Muscle of leg (tissue), 16 donors: ENCODE measurements around the gene CTNNA2. TPM values are rescaled to one million over a fixed set of nuclear protein-coding genes. Genes with fewer than 3 reads are reported as not detected.

ENCODE experiments used
- DNase-seq: peaks from one replicate; pipeline ENCODE4 v3.0.0; 2013
- H3K27ac ChIP-seq: one replicate; pipeline ENCODE4 v1.5.1; 2013; ENCODE audit warnings: mild to moderate bottlenecking, low read length, control low read depth
- H3K27me3 ChIP-seq: one replicate; pipeline ENCODE4 v1.6.1; 2013; ENCODE audit warnings: low read length; ENCODE audit not compliant: control insufficient read depth, insufficient read depth
- H3K36me3 ChIP-seq: one replicate; pipeline ENCODE4 v1.6.1; 2013; ENCODE audit warnings: low read length; ENCODE audit not compliant: control insufficient read depth, insufficient read depth
- H3K4me1 ChIP-seq: one replicate; pipeline ENCODE4 v1.6.1; 2013; ENCODE audit warnings: low read length; ENCODE audit not compliant: control insufficient read depth, insufficient read depth
- H3K4me3 ChIP-seq: one replicate; pipeline ENCODE4 v1.5.1; 2013; ENCODE audit warnings: low read length, control low read depth
- H3K9me3 ChIP-seq: replicated peaks from 2 replicates; pipeline ENCODE4 v1.6.1; 2013; ENCODE audit warnings: low read depth, low read length; ENCODE audit not compliant: control insufficient read depth
- WGBS: methylation state at CpG from one replicate; pipeline ENCODE4 v1.1.5; 2013; ENCODE audit warnings: missing lambda C conversion rate; ENCODE audit not compliant: insufficient coverage; 5-methylcytosine and 5-hydroxymethylcytosine counted together
- long read RNA-seq, 11 donors: transcript quantifications; one replicate each; lab custom pipeline, GENCODE V29; 2026
- polyA plus RNA-seq, 8 donors: library from polyadenylated mRNA; unstranded; fragments of 120-200 nt; gene quantifications; one replicate each; pipeline versions ENCODE4 v1.2.1 to v1.2.3, GENCODE V29; 2013; ENCODE audit warnings: inconsistent platforms in 1 of 8, low replicate concordance in 1 of 8; ENCODE audit not compliant: insufficient read length in 8 of 8, insufficient read depth in 1 of 8
- total RNA-seq: library from RNA; stranded (reverse); fragments of 120-200 nt; gene quantifications from one replicate; pipeline ENCODE4 v1.2.4, GENCODE V29; 2013

Gene CTNNA2
- total RNA-seq, result 0.62 TPM
- polyA plus RNA-seq, result 1 to 10 TPM in 1 of 8 donors, under 1 TPM in 7; 0.28 to 1.0 (median 0.73) TPM
- long read RNA-seq, donor 1, result 0 reads
- long read RNA-seq, donor 2, result 0 reads
- long read RNA-seq, donor 3, result 0 reads
- long read RNA-seq, donor 4, result 0 reads
- long read RNA-seq, donor 5, result 0 reads
- long read RNA-seq, donor 6, result 0 reads
- long read RNA-seq, donor 7, result 0 reads
- long read RNA-seq, donor 8, result 0 reads
- long read RNA-seq, donor 9, result 0 reads
- long read RNA-seq, donor 10, result 0 reads
- long read RNA-seq, donor 11, result 0 reads

- H3K27me3 ChIP-seq, result peaks cover 2% of the 10 kb centered on the region
- no peaks in the 10 kb centered on the region for H3K4me1 ChIP-seq
- WGBS, result under 1% methylated on average over 82 of the region's 87 CpGs
- no peak within 1 kb of the TSS for H3K27ac ChIP-seq
- H3K36me3 ChIP-seq, result no peaks in the 10 kb centered on the region
- H3K4me3 ChIP-seq, result no peak within 1 kb of the TSS
- no peaks in the 10 kb centered on the region for H3K9me3 ChIP-seq
- peak; percentile 20 for DNase-seq
Observed at GRCh38 chr2:79512442-79513401, at the start of gene CTNNA2. TSS of gene CTNNA2 (plus strand) at chr2:79513051.

- peaks cover 9% of the 10 kb centered on the region for H3K9me3 ChIP-seq
- H3K27me3 ChIP-seq, result no peaks in the 10 kb centered on the region
- no peaks in the 10 kb centered on the region for H3K4me1 ChIP-seq
- no peak overlapping the region for H3K27ac ChIP-seq
- H3K36me3 ChIP-seq, result no peaks in the 10 kb centered on the region
- no peak for DNase-seq
- H3K4me3 ChIP-seq, result no peak overlapping the region
- 64% methylated on average over 2 of the region's 3 CpGs for WGBS
Observed at GRCh38 chr2:79487399-79487798, 25.5 kb upstream of the CTNNA2 start.

GRCh38 chr2:79511320-79511951 is 1.4 kb upstream of the CTNNA2 start:
- DNase-seq, result peak; percentile 80
- no peak overlapping the region for H3K27ac ChIP-seq
- 31% methylated on average over 6 of the region's 16 CpGs for WGBS

GRCh38 chr2:79513711-79514110 is 860 bp downstream of the CTNNA2 start:
- DNase-seq, result no peak
- H3K4me3 ChIP-seq, result no peak overlapping the region
- H3K4me1 ChIP-seq, result no peaks in the 10 kb centered on the region
- H3K27me3 ChIP-seq, result peaks cover 2% of the 10 kb centered on the region
- no peak overlapping the region for H3K27ac ChIP-seq
- no peaks in the 10 kb centered on the region for H3K9me3 ChIP-seq
- H3K36me3 ChIP-seq, result no peaks in the 10 kb centered on the region
- 30% methylated on average over 2 of the region's 4 CpGs for WGBS

More at GRCh38 chr2:79511320-79511951, 1.4 kb upstream of the CTNNA2 start:
- H3K36me3 ChIP-seq, result no peaks in the 10 kb centered on the region
- H3K9me3 ChIP-seq, result no peaks in the 10 kb centered on the region
- H3K27me3 ChIP-seq, result peaks cover 2% of the 10 kb centered on the region
- no peaks in the 10 kb centered on the region for H3K4me1 ChIP-seq
- H3K4me3 ChIP-seq, result no peak overlapping the region

GRCh38 chr2:79529636-79530035 is 16.8 kb downstream of the CTNNA2 start:
- Histone ChIP-seq H3K4me3 (no peak overlapping the region), H3K27me3 (no peaks in the 10 kb centered on the region), H3K9me3 (no peaks in the 10 kb centered on the region), H3K36me3 (no peaks in the 10 kb centered on the region), H3K4me1 (no peaks in the 10 kb centered on the region), H3K27ac (no peak overlapping the region)
- WGBS, result 54% methylated on average over 2 of the region's 3 CpGs
- DNase-seq, result no peak

GRCh38 chr2:79530443-79530842 is 17.6 kb downstream of the CTNNA2 start:
- no peaks in the 10 kb centered on the region for H3K9me3 ChIP-seq

GRCh38 chr2:79547568-79547967 is 34.7 kb downstream of the CTNNA2 start:
- Histone ChIP-seq H3K9me3 (peaks cover 13% of the 10 kb centered on the region), H3K4me1 (no peaks in the 10 kb centered on the region)

More at GRCh38 chr2:79530443-79530842, 17.6 kb downstream of the CTNNA2 start:
- H3K4me3 ChIP-seq, result no peak overlapping the region
- no peak overlapping the region for H3K27ac ChIP-seq
- H3K36me3 ChIP-seq, result no peaks in the 10 kb centered on the region
- 13% methylated on average over 1 of the region's 1 CpG for WGBS
- H3K4me1 ChIP-seq, result no peaks in the 10 kb centered on the region
- DNase-seq, result peak; percentile 7
- H3K27me3 ChIP-seq, result no peaks in the 10 kb centered on the region

GRCh38 chr2:79552653-79553052 is 39.8 kb downstream of the CTNNA2 start:
- Histone ChIP-seq H3K4me3 (no peak overlapping the region), H3K27ac (no peak overlapping the region), H3K27me3 (no peaks in the 10 kb centered on the region), H3K4me1 (no peaks in the 10 kb centered on the region), H3K36me3 (no peaks in the 10 kb centered on the region), H3K9me3 (peaks cover 12% of the 10 kb centered on the region)
- no peak for DNase-seq
- 86% methylated on average over 1 of the region's 1 CpG for WGBS

More at GRCh38 chr2:79547568-79547967, 34.7 kb downstream of the CTNNA2 start:
- Histone ChIP-seq H3K27me3 (no peaks in the 10 kb centered on the region), H3K36me3 (no peaks in the 10 kb centered on the region), H3K27ac (no peak overlapping the region), H3K4me3 (no peak overlapping the region)
- no CpG with 5 or more reads among the region's 2 CpGs for WGBS
- no peak for DNase-seq

- H3K4me3 ChIP-seq, result no peak overlapping the region
- H3K4me1 ChIP-seq, result no peaks in the 10 kb centered on the region
- no peaks in the 10 kb centered on the region for H3K27me3 ChIP-seq
- H3K9me3 ChIP-seq, result peaks cover 8% of the 10 kb centered on the region
- no peaks in the 10 kb centered on the region for H3K36me3 ChIP-seq
- no peak overlapping the region for H3K27ac ChIP-seq
- no peak for DNase-seq
Observed at GRCh38 chr2:79554899-79555298, 42.0 kb downstream of the CTNNA2 start.

- no peak overlapping the region for H3K27ac ChIP-seq
- H3K4me1 ChIP-seq, result no peaks in the 10 kb centered on the region
- no peaks in the 10 kb centered on the region for H3K27me3 ChIP-seq
- no peaks in the 10 kb centered on the region for H3K36me3 ChIP-seq
- H3K4me3 ChIP-seq, result no peak overlapping the region
- no peak for DNase-seq
- H3K9me3 ChIP-seq, result no peaks in the 10 kb centered on the region
- no CpG with 5 or more reads among the region's 6 CpGs for WGBS
Observed at GRCh38 chr2:79564065-79564464, 51.2 kb downstream of the CTNNA2 start.
